ENCODE results near the gene ZPR1. TPM values are rescaled to one million over a fixed set of nuclear protein-coding genes. Genes with fewer than 3 reads are reported as not detected.
"Not testable (repeated sequence)": the region's sequence is repeated elsewhere in the genome, so short reads cannot be mapped to it uniquely, and the experiment has no call there.

The ZPR1 gene
- total RNA-seq, 1 donor from 2014 or later = 69.0 TPM

DNA sequence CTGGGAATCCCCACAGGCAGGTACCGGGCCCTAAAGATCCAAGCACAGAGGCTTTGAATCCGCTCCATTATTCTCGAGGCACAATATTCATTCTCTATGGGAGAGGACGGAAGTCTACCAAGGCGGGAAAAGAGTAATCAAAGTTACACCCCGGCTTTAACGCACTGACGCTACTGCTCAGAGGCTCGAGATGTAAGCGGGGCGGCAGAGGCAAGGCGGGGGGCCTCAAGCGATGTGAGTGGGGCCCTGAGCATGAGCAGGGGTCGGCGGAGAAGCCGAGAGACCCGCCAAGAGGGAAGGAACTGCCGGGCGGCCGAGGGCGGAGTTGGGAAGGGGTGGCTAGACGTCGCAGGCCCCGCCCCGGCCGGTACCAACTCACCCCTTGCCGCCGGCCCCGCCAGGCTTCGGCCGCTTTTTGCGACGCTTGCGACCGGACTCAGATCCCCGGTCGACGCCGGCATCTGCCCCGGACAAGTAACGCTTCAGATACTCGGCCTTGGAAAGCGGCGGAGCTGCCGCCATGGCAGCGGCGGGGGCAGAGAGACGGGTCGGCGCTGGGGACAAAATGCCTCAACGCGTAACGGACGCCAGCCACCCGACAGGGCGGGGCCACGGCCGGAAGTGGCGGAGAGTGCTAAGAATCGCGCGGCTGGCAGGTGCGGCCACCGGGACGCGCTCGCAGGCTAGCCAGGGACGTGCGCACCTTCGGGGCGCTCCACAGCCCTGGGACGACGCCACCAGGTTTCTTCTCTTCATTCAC lies 15.2 kb downstream of the ZPR1 start, which contains the start of gene BUD13:
Gene BUD13, minus strand, starts transcription at position 545 of the 760 bp plus-strand sequence. Its CDS starts 23 bp downstream, at position 522.
- Mint-ChIP-seq H3K9me3 (no peaks in the 10 kb centered on the region), H3K4me1 (peaks cover 37% of the 10 kb centered on the region), H3K36me3 (ENCODE audit: low read depth) (peaks cover 38% of the 10 kb centered on the region), H3K27me3 (no peaks in the 10 kb centered on the region), H3K27ac (peak within 1 kb of the TSS; percentile 96), H3K4me3 (peak within 1 kb of the TSS; percentile 98)
- TF ChIP-seq, protein P1, sequence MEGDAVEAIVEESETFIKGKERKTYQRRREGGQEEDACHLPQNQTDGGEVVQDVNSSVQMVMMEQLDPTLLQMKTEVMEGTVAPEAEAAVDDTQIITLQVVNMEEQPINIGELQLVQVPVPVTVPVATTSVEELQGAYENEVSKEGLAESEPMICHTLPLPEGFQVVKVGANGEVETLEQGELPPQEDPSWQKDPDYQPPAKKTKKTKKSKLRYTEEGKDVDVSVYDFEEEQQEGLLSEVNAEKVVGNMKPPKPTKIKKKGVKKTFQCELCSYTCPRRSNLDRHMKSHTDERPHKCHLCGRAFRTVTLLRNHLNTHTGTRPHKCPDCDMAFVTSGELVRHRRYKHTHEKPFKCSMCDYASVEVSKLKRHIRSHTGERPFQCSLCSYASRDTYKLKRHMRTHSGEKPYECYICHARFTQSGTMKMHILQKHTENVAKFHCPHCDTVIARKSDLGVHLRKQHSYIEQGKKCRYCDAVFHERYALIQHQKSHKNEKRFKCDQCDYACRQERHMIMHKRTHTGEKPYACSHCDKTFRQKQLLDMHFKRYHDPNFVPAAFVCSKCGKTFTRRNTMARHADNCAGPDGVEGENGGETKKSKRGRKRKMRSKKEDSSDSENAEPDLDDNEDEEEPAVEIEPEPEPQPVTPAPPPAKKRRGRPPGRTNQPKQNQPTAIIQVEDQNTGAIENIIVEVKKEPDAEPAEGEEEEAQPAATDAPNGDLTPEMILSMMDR (IDR thresholded peaks at IDR 0.05) = no peak
- ChIA-PET CTCF (interaction anchor here (0.6 to 2.1 kb wide), 2 partner anchors 15 to 19 kb away, joined by 3 to 6 read pairs; partner anchors contain the start of gene APOA5), POLR2A (interaction anchor here (0.5 to 7.4 kb wide), 8 partner anchors 12 to 459 kb away, joined by 3 to 52 read pairs (median 4); partner anchors contain the start of genes PAFAH1B2, PCSK7 and ZPR1)
- intact Hi-C loops (cut with micrococcal nuclease) = loop anchor here (1.0 to 5.0 kb wide), 7 partner anchors 16 to 555 kb away; partner anchors contain the start of genes CEP164, SIDT2, SIK3 and ZPR1
- DNase-seq (peak; percentile 96), ATAC-seq (ENCODE audit: low read depth) (peak; percentile 89)

DNA sequence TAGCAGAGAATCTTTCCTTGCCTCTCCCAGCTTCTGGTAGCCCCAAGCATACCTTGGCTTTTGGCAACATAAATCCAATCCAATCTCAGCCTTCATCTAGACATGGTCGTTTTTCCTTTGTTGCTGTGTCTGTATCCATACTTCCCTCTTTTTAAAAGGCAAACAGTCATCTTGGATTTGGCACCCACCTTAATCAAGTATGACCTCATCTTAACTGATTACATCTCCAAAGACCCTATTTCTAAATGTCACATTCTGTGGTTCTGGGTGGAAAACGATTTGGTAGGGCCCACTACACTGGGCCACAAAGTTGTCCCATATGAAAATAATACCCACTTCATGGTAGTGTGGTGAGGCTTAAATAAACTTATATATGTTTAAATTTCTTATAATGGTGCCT lies 15.9 kb downstream of the ZPR1 start:
- TF ChIP-seq, protein P1 (IDR thresholded peaks at IDR 0.05) = no peak
- DNase-seq (no peak), ATAC-seq (ENCODE audit: low read depth) (no peak)
- Mint-ChIP-seq H3K36me3 (ENCODE audit: low read depth) (peaks cover 31% of the 10 kb centered on the region), H3K27me3 (no peaks in the 10 kb centered on the region), H3K9me3 (no peaks in the 10 kb centered on the region), H3K4me3 (peak overlapping the region; percentile 98), H3K27ac (peak overlapping the region; percentile 96), H3K4me1 (peaks cover 37% of the 10 kb centered on the region)
- ChIA-PET CTCF (interaction anchor here (1.2 kb wide), 1 partner anchor 29 kb away, joined by 3 read pairs; no protein-coding TSS in a partner anchor), POLR2A (interaction anchor here (0.9 to 7.4 kb wide), 3 partner anchors 15 to 556 kb away, joined by 3 to 52 read pairs (median 5); partner anchors contain the start of genes CEP164 and ZPR1)
- intact Hi-C loops (cut with micrococcal nuclease) = loop anchor here (2.0 to 5.0 kb wide), 3 partner anchors 80 to 407 kb away; partner anchors contain the start of genes SIDT2 and SIK3

DNA sequence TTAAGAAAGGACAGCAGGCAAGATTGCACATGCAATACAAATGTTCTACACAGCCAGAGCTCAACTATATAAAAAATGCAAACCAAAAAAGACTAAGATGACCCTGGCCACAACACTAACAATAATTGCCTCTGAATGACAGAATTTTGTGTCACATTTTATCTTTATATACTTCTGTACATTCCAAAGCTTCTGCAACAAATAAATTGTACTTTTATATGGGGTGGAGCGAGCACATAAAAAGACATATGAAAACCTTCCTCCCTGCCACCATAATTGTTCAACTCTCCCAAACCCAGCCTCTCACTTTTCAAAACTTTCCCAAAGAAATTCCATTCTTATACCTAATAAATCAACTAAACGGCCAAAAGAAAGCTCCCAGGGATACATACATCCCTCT lies 25.7 kb downstream of the ZPR1 start:
- ChIA-PET POLR2A (no interaction called here), CTCF (interaction anchor here (1.4 kb wide), 1 partner anchor 19 kb away, joined by 3 read pairs; no protein-coding TSS in a partner anchor)
- Mint-ChIP-seq H3K27me3 (no peaks in the 10 kb centered on the region), H3K9me3 (no peaks in the 10 kb centered on the region), H3K4me1 (no peaks in the 10 kb centered on the region), H3K4me3 (no peak overlapping the region), H3K36me3 (ENCODE audit: low read depth) (peaks cover 84% of the 10 kb centered on the region), H3K27ac (no peak overlapping the region)
- ATAC-seq (ENCODE audit: low read depth) (no peak), DNase-seq (no peak)
- TF ChIP-seq, protein P1 (IDR thresholded peaks at IDR 0.05) = no peak
- intact Hi-C loops (cut with micrococcal nuclease) = no loop called here

DNA sequence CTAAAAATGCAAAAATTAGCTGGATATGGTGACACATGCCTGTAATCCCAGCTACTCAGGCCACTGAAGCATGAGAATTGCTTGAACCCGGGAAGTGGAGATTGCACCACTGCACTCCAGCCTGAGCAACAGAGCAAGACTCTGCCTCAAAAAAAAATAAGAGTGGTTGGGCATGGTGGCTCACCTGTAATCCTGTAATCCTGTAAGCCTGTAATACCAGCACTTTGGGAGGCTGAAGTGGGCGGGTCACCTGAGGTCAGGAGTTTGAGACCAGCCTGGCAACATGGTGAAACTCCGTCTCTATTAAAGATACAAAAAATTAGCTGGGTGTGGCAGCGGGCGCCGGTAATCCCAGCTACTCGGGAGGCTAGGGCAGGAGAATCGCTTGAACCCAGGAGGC lies 31.8 kb downstream of the ZPR1 start:
- H3K36me3 Mint-ChIP-seq (ENCODE audit: low read depth) = peaks cover 82% of the 10 kb centered on the region
- intact Hi-C loops (cut with micrococcal nuclease); POLR2A ChIA-PET; H3K27ac Mint-ChIP-seq; ATAC-seq (ENCODE audit: low read depth); H3K27me3 Mint-ChIP-seq; H3K4me3 Mint-ChIP-seq; CTCF ChIA-PET; H3K4me1 Mint-ChIP-seq; DNase-seq; H3K9me3 Mint-ChIP-seq: not testable (repeated sequence)

DNA sequence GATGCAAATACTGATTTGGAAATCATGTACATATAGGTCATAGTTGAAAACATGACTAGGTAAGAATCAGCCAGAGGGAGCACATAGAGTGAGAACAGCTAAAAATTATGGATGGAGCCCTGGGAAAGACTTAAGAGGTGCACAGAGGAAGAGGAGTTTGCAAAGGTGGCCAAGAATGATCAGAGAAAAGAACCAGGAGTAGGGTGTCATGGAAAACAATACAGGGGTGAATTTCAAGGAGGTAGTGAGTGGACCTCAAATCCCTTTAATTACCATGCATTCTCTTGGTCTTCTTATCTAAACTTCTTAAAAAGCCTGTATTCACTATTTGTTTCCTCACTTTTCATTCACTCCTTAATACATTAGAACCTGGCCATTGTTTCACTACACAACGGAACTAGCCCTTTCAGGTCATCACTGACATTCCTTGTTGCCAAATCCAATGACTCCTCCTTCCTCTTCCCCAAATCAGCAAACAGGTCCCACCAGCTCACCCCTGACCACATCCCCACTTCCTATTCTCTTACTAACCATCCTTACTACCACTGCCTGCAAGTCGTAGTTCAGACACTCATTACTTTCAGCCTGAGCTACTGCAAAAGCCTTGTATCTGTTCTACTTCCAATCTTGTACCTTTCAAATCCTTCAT lies 37.6 kb downstream of the ZPR1 start:
- Mint-ChIP-seq H3K9me3 (no peaks in the 10 kb centered on the region), H3K27ac (no peak overlapping the region), H3K36me3 (ENCODE audit: low read depth) (peaks cover 55% of the 10 kb centered on the region), H3K4me1 (no peaks in the 10 kb centered on the region), H3K4me3 (no peak overlapping the region), H3K27me3 (no peaks in the 10 kb centered on the region)
- intact Hi-C loops (cut with micrococcal nuclease) = no loop called here
- DNase-seq = no peak
- TF ChIP-seq, protein P1 (IDR thresholded peaks at IDR 0.05) = no peak
- ChIA-PET POLR2A (no interaction called here), CTCF (interaction anchor here (1.5 kb wide), 1 partner anchor 15 kb away, joined by 3 read pairs; no protein-coding TSS in a partner anchor)
- ATAC-seq (ENCODE audit: low read depth) = no peak

All from activated B cell treated with CpG ODN at 0.5 μM for 24 hours (primary cell).